Small intestine (tissue), 7 donors: Measurements from ENCODE around the gene PPP1R12B. TPM values are rescaled to one million over a fixed set of nuclear protein-coding genes. Genes with fewer than 3 reads are reported as not detected.
"Not testable (repeated sequence)": the region's sequence is repeated elsewhere in the genome, so short reads cannot be mapped to it uniquely, and the experiment has no call there.

ENCODE experiments used
- DNase-seq, 2 donors: peaks; one replicate each; pipeline versions ENCODE4 v3.0.0 to v3.0.0-alpha.2; 2013
- FAIRE-seq: peaks from 2 replicates; lab custom pipeline; 2012; peaks lifted over from hg19 to GRCh38; lab: Jason Lieb, UNC
- H3K27ac ChIP-seq, 3 donors: one replicate each; pipeline ENCODE4 v1.5.1; 2013; ENCODE audit warnings: low read length in 2 of 3, mild to moderate bottlenecking in 2 of 3, control low read depth in 1 of 3, inconsistent platforms in 1 of 3, low read depth in 1 of 3, moderate library complexity in 1 of 3
- H3K27me3 ChIP-seq, 3 donors: one replicate each; pipeline ENCODE4 v1.6.1; 2013; ENCODE audit warnings: low read length in 3 of 3, inconsistent platforms in 1 of 3; ENCODE audit not compliant: control insufficient read depth in 3 of 3, insufficient read depth in 3 of 3
- H3K36me3 ChIP-seq, 3 donors: one replicate each; pipeline ENCODE4 v1.6.1; 2013; ENCODE audit warnings: low read length in 3 of 3, inconsistent platforms in 1 of 3, low read depth in 1 of 3, mild to moderate bottlenecking in 1 of 3, moderate library complexity in 1 of 3; ENCODE audit not compliant: control insufficient read depth in 3 of 3, insufficient read depth in 2 of 3
- H3K4me1 ChIP-seq, 3 donors: one replicate each; pipeline ENCODE4 v1.6.1; 2013; ENCODE audit warnings: low read length in 2 of 3, inconsistent platforms in 1 of 3, low read depth in 1 of 3, mild to moderate bottlenecking in 1 of 3, moderate library complexity in 1 of 3; ENCODE audit not compliant: control insufficient read depth in 3 of 3, insufficient read depth in 2 of 3
- H3K4me3 ChIP-seq, 3 donors: one replicate each; pipeline ENCODE4 v1.5.1; 2013; ENCODE audit warnings: low read length in 3 of 3, control low read depth in 1 of 3, inconsistent platforms in 1 of 3, low read depth in 1 of 3, mild to moderate bottlenecking in 1 of 3, moderate library complexity in 1 of 3
- H3K9me3 ChIP-seq, 2 donors: one replicate each; pipeline ENCODE4 v1.6.1; 2013; ENCODE audit warnings: low read depth in 1 of 2, low read length in 1 of 2; ENCODE audit not compliant: control insufficient read depth in 2 of 2, insufficient read depth in 1 of 2
- WGBS, 3 donors: extraction: QIAGEN DNeasy Blood & Tissue Kit; methylation state at CpG; one replicate each; pipeline ENCODE4 v1.1.7; 2013; 5-methylcytosine and 5-hydroxymethylcytosine counted together
- polyA plus RNA-seq, 4 donors: library from polyadenylated mRNA; stranded (reverse) in 3 of 4; unstranded in 1 of 4; fragments of 200-250 nt in 3 of 4; fragments of 120-200 nt in 1 of 4; gene quantifications; one replicate each; pipeline versions ENCODE4 v1.2.1 to v1.2.3, GENCODE V29; 2013
- donor health status: healthy with polysubstance abuse.
- donor health status: control.
- donor health status: control.
- donor health status: Bipolar disorder and iron deficiency.
- donor health status: healthy.

The PPP1R12B gene
- polyA plus RNA-seq, 4 donors = 1.1 to 18.1 (median 8.6) TPM

GRCh38 chr1:202630096-202630495, 281.6 kb downstream of the PPP1R12B start:
- not testable (repeated sequence) for H3K27me3 ChIP-seq, FAIRE-seq, H3K4me1 ChIP-seq, H3K4me3 ChIP-seq, H3K36me3 ChIP-seq, DNase-seq, H3K9me3 ChIP-seq, H3K27ac ChIP-seq
- 84 to 88% (median 86%) methylated on average over 6 of the region's 6 CpGs for WGBS, 3 donors

- WGBS, 3 donors = 65 to 84% (median 76%) methylated on average over 6 of the region's 6 CpGs
- DNase-seq (no peak), FAIRE-seq (no peak)
- no peaks in the 10 kb centered on the region for H3K9me3 ChIP-seq
- H3K27me3 ChIP-seq = peaks cover 0 to 3% (median 0%) of the 10 kb centered on the region in 3 donors
- H3K27ac ChIP-seq = no peak overlapping the region
- H3K4me1 ChIP-seq = peaks cover 0 to 7% (median 0%) of the 10 kb centered on the region in 3 donors
- H3K4me3 ChIP-seq = no peak overlapping the region
- no peaks in the 10 kb centered on the region for H3K36me3 ChIP-seq
These were observed 282.0 kb downstream of the PPP1R12B start for GRCh38 chr1:202630541-202630940.

- no peak for FAIRE-seq
- DNase-seq = no peak
- H3K9me3 ChIP-seq = no peaks in the 10 kb centered on the region
- 69 to 74% (median 74%) methylated on average over 11 of the region's 11 CpGs for WGBS, 3 donors
- H3K4me1 ChIP-seq = peaks cover 0 to 7% (median 0%) of the 10 kb centered on the region in 3 donors
- H3K4me3 ChIP-seq = no peak overlapping the region
- no peaks in the 10 kb centered on the region for H3K36me3 ChIP-seq
- H3K27me3 ChIP-seq = peaks cover 0 to 5% (median 0%) of the 10 kb centered on the region in 3 donors
- no peak overlapping the region for H3K27ac ChIP-seq
These were observed 282.8 kb downstream of the PPP1R12B start for GRCh38 chr1:202631076-202631923.

GRCh38 chr1:202632241-202632640, 283.7 kb downstream of the PPP1R12B start:
- FAIRE-seq (no peak), DNase-seq (no peak)
- 92 to 96% (median 95%) methylated on average over 10 of the region's 10 CpGs for WGBS, 3 donors
- Histone ChIP-seq H3K36me3 (no peaks in the 10 kb centered on the region), H3K9me3 (no peaks in the 10 kb centered on the region), H3K27ac (no peak overlapping the region), H3K4me1 (peaks cover 0 to 6% (median 0%) of the 10 kb centered on the region in 3 donors), H3K27me3 (peaks cover 0 to 5% (median 0%) of the 10 kb centered on the region in 3 donors), H3K4me3 (no peak overlapping the region)

GRCh38 chr1:202636171-202636570, 287.7 kb downstream of the PPP1R12B start:
- 45 to 63% (median 48%) methylated on average over 3 of the region's 3 CpGs for WGBS, 3 donors
- not testable (repeated sequence) for FAIRE-seq, H3K9me3 ChIP-seq, H3K36me3 ChIP-seq, DNase-seq, H3K27ac ChIP-seq, H3K27me3 ChIP-seq, H3K4me3 ChIP-seq
- H3K4me1 ChIP-seq = peaks cover 0 to 29% (median 0%) of the 10 kb centered on the region in 3 donors

GRCh38 chr1:202637321-202638018, 289.0 kb downstream of the PPP1R12B start:
- not testable (repeated sequence) for H3K9me3 ChIP-seq, H3K27ac ChIP-seq, H3K4me3 ChIP-seq, FAIRE-seq, H3K27me3 ChIP-seq, H3K36me3 ChIP-seq, DNase-seq
- H3K4me1 ChIP-seq = peaks cover 0 to 32% (median 0%) of the 10 kb centered on the region in 3 donors
- 60 to 72% (median 65%) methylated on average over 16 of the region's 16 CpGs for WGBS, 3 donors

- Histone ChIP-seq H3K9me3 (no peaks in the 10 kb centered on the region), H3K4me3 (no peak overlapping the region), H3K36me3 (peaks cover 0 to 2% (median 0%) of the 10 kb centered on the region in 3 donors), H3K27me3 (peaks cover 0 to 14% (median 11%) of the 10 kb centered on the region in 3 donors), H3K4me1 (peaks cover 0 to 36% (median 0%) of the 10 kb centered on the region in 3 donors), H3K27ac (peak overlapping the region in 1 of 3 donors; percentile 14)
- 29 to 47% (median 41%) methylated on average over 7 of the region's 7 CpGs for WGBS, 3 donors
- DNase-seq = peak in 1 of 2 donors; percentile 9
- FAIRE-seq = no peak
These were observed 289.7 kb downstream of the PPP1R12B start for GRCh38 chr1:202638019-202638700.
